T-helper 2 cell (primary cell): Measurements from ENCODE around the gene RASSF5.
"Not testable (repeated sequence)": the region's sequence is repeated elsewhere in the genome, so short reads cannot be mapped to it uniquely, and the experiment has no call there.

Experiments
- DNase-seq, 5 experiments: peaks; one replicate each; pipeline versions ENCODE4 v3.0.0 to v3.0.0-alpha.2; 2012 to 2022

RASSF5 gene

GRCh38 chr1:206573319-206573718 is 66.0 kb downstream of the RASSF5 start:
- DNase-seq: no peak

GRCh38 chr1:206573762-206574161 is 66.4 kb downstream of the RASSF5 start:
- DNase-seq: no peak

- peak in 2 of 5 experiments; percentile 79 to 96 for DNase-seq
Observed at GRCh38 chr1:206575165-206575893, 68.0 kb downstream of the RASSF5 start.

- DNase-seq: no peak
Observed at GRCh38 chr1:206575894-206576737, 68.8 kb downstream of the RASSF5 start.

- no peak for DNase-seq
Observed at GRCh38 chr1:206577626-206578025, 70.3 kb downstream of the RASSF5 start.

- peak in 1 of 5 experiments; percentile 87 for DNase-seq
Observed at GRCh38 chr1:206578068-206578977, 71.0 kb downstream of the RASSF5 start.

- DNase-seq: no peak
Observed at GRCh38 chr1:206578978-206579374, 71.6 kb downstream of the RASSF5 start.

- DNase-seq: peak; percentile 49 to 97 (median 79)
Observed at GRCh38 chr1:206579747-206580437, 72.6 kb downstream of the RASSF5 start.

GRCh38 chr1:206580438-206581113 is 73.2 kb downstream of the RASSF5 start:
- no peak for DNase-seq

- not testable (repeated sequence) for DNase-seq
Observed at GRCh38 chr1:206581114-206581497, 73.8 kb downstream of the RASSF5 start.

- DNase-seq: peak; percentile 32 to 87 (median 59)
Observed at GRCh38 chr1:206581571-206581981, 74.2 kb downstream of the RASSF5 start.

- DNase-seq: no peak
Observed at GRCh38 chr1:206582537-206582936, 75.2 kb downstream of the RASSF5 start.

GRCh38 chr1:206582971-206583706 is 75.8 kb downstream of the RASSF5 start:
- peak in 2 of 5 experiments; percentile 40 to 48 for DNase-seq

GRCh38 chr1:206583707-206584648 is 76.6 kb downstream of the RASSF5 start:
- peak; percentile 69 to 81 (median 76) for DNase-seq

- no peak for DNase-seq
Observed at GRCh38 chr1:206584683-206585082, 77.4 kb downstream of the RASSF5 start.

- DNase-seq: no peak
Observed at GRCh38 chr1:206586501-206587445, 79.4 kb downstream of the RASSF5 start.

- DNase-seq: no peak
Observed at GRCh38 chr1:206587904-206588303, 80.6 kb downstream of the RASSF5 start.

GRCh38 chr1:206588492-206588891 is 81.2 kb downstream of the RASSF5 start:
- no peak for DNase-seq
